Activated T-cell treated with anti-CD3 and anti-CD28 coated beads, Interleukin-2, amount 50 U/mL, for 24 hours (primary cell): ENCODE measurements around the gene GPBAR1.
"Not testable (repeated sequence)": the region's sequence is repeated elsewhere in the genome, so short reads cannot be mapped to it uniquely, and the experiment has no call there.

Experiments used
- DNase-seq: peaks from one replicate; pipeline ENCODE4 v3.0.0-alpha.2; 2020
- H3K27ac Mint-ChIP-seq: 2 replicates; pipeline ENCODE4 v1.8.0; 2020; ENCODE audit warnings: mild to moderate bottlenecking, mixed read lengths
- H3K27me3 Mint-ChIP-seq: 2 replicates; pipeline ENCODE4 v1.8.0; 2020; ENCODE audit warnings: mixed read lengths
- H3K36me3 Mint-ChIP-seq: 2 replicates; pipeline ENCODE4 v1.8.0; 2020; ENCODE audit warnings: low read depth, mixed read lengths
- H3K4me1 Mint-ChIP-seq: 2 replicates; pipeline ENCODE4 v1.8.0; 2020; ENCODE audit warnings: low read depth, mixed read lengths
- H3K4me3 Mint-ChIP-seq: 2 replicates; pipeline ENCODE4 v1.8.0; 2020; ENCODE audit warnings: mild to moderate bottlenecking, moderate library complexity, mixed read lengths
- H3K9me3 Mint-ChIP-seq: 2 replicates; pipeline ENCODE4 v1.8.0; 2020; ENCODE audit warnings: mixed read lengths

GPBAR1 gene

DNA sequence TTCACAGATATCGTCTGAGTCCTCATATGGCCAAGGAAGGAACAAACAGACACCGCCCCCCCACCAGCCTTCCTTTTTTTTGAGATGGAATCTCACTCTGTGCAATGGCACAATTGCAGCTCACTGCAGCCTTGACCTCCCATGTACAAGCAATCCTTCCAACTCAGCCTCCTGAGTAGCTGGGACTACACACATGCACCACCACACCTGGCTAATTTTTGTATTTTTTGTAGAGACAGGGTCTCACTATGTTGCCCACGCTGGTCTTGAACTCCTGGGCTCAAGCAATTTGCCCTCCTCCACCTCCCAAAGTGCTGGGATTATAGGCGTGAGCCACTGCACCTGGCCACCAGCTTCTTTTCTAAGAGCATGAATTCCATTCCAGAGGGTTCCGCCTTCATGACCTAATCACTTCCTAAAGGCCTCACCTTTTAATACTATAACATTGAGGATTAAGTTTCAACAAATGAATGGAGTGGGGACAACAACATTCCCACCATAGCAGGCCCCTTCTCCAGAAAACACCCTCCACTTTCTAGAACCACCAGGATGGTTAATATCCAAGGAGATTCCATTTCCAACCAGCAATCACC, 33.7 kb downstream of the GPBAR1 start:
- Mint-ChIP-seq H3K9me3 (no peaks in the 10 kb centered on the region), H3K27me3 (no peaks in the 10 kb centered on the region), H3K27ac (peak overlapping the region; percentile 26), H3K4me3 (no peak overlapping the region), H3K36me3 (peaks cover 15% of the 10 kb centered on the region), H3K4me1 (peaks cover 38% of the 10 kb centered on the region)
- no peak for DNase-seq

DNA sequence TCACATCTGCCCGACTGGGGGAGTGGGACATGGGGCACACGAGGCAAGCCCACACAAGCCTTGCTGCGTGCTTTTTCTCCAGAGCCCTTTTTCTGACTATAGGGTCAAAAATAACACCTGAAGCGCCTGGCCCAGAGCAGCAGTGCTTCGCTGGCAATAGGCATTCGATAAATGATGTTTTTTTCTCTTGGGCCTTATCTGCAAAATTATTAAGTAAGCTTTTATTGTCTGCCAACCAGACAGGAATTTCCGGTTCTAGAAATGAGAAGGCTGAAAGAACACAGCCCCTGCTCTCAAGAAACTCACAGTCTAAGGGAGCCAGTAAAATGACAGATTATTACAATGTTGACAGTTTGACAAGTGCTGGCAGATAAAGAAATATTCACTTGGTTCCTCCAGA, 34.2 kb downstream of the GPBAR1 start:
- no peak overlapping the region for H3K4me3 Mint-ChIP-seq
- H3K4me1 Mint-ChIP-seq, result peaks cover 33% of the 10 kb centered on the region
- peaks cover 11% of the 10 kb centered on the region for H3K36me3 Mint-ChIP-seq
- no peaks in the 10 kb centered on the region for H3K9me3 Mint-ChIP-seq
- H3K27ac Mint-ChIP-seq, result peak overlapping the region; percentile 26
- no peaks in the 10 kb centered on the region for H3K27me3 Mint-ChIP-seq
- no peak for DNase-seq

DNA sequence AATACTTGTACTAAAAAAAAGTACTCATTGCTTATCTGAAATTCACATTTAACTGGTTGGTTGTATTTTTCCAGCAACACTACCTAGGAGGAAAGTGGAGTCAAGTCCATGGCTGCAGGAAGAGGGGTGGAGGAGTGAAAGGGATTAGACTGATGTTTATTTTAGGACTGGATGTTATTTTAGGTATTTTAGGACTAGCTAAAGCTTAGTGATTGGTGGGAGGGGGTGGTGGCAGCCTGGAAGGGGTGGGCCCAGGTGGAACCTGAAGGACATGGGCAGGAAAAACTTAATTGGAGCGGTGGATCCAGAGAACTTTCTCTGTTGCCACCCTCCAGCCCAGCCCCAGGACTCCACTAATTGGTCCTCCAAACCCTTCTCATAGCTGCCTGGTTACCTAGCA, 35.4 kb downstream of the GPBAR1 start:
- Mint-ChIP-seq H3K9me3 (no peaks in the 10 kb centered on the region), H3K4me1 (peaks cover 23% of the 10 kb centered on the region), H3K4me3 (no peak overlapping the region), H3K36me3 (peaks cover 7% of the 10 kb centered on the region), H3K27ac (no peak overlapping the region), H3K27me3 (no peaks in the 10 kb centered on the region)
- no peak for DNase-seq

DNA sequence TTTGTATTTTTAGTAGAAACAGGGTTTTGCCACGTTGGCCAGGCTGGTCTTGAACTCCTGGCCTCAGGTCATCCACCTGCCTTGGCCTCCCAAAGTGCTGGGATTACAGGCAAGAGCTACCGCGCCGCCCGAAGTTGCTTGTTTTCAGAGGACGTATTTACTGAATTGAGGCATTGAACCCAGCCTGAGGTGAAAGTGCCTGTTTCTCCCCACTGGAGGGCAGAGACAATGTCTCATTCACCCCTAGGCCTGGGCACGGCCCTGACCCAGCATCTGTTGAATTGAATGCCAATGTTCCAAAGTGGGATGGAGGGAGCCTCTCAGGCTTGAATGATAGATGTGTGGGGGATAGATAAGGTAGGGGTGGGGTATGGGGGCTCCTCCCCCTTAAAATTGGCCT, 36.0 kb downstream of the GPBAR1 start:
- no peak for DNase-seq
- no peaks in the 10 kb centered on the region for H3K9me3 Mint-ChIP-seq

DNA sequence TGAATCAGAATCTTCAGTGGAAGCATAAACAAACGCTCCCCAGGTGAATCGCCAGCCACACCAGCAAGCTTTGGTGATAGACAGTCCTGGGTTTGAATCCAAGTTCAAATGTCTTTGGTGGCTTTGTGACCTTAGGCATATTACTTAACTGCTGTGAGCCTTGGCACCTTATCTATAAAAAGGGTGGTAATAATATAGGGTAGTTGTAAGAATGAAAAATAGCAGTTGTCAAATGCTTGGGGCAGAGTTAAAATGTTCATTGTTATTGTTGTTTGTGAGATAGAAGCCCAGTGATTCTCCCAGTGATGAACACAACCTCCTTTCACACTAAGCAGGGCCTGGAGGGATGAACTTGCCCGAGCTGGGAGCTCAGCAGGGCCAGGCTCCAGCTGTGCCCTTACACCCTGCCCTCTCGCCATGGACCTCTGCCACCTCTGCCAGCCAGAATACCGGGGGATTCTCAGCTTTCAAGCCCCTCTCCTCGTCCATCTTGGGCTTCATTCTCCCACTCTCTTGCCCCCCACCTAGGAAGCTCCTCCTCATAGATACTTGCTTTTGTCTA, 37.6 kb downstream of the GPBAR1 start:
- Mint-ChIP-seq H3K36me3 (no peaks in the 10 kb centered on the region), H3K4me1 (peaks cover 12% of the 10 kb centered on the region), H3K27me3 (no peaks in the 10 kb centered on the region), H3K9me3 (no peaks in the 10 kb centered on the region), H3K4me3 (no peak overlapping the region), H3K27ac (no peak overlapping the region)
- DNase-seq, result no peak

More for the DNA sequence above, 36.0 kb downstream of the GPBAR1 start:
- no peak overlapping the region for H3K27ac Mint-ChIP-seq
- no peak overlapping the region for H3K4me3 Mint-ChIP-seq
- peaks cover 2% of the 10 kb centered on the region for H3K36me3 Mint-ChIP-seq
- H3K27me3 Mint-ChIP-seq, result no peaks in the 10 kb centered on the region
- H3K4me1 Mint-ChIP-seq, result peaks cover 21% of the 10 kb centered on the region

DNA sequence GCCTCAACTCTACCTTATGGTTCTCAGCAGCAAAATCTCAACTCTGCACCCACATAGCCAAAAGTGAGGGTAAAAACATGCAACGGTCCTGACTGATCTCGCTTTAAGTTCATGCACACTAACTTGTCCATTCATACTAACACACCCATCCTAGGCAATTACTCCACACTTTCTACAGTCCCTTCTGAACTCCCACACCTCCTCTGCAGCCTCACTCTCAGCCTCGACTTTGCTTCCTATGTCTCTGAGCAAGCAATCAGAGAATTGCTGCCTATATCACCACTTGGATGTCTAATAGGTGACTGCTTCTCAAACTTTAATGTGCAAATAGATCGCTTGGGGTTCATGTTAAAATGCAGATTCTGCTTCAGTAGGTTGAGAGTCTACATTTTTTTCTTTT, 39.3 kb downstream of the GPBAR1 start:
- Mint-ChIP-seq H3K27me3 (no peaks in the 10 kb centered on the region), H3K36me3 (no peaks in the 10 kb centered on the region), H3K9me3 (no peaks in the 10 kb centered on the region), H3K4me3 (no peak overlapping the region), H3K4me1 (peaks cover 6% of the 10 kb centered on the region), H3K27ac (no peak overlapping the region)
- no peak for DNase-seq

DNA sequence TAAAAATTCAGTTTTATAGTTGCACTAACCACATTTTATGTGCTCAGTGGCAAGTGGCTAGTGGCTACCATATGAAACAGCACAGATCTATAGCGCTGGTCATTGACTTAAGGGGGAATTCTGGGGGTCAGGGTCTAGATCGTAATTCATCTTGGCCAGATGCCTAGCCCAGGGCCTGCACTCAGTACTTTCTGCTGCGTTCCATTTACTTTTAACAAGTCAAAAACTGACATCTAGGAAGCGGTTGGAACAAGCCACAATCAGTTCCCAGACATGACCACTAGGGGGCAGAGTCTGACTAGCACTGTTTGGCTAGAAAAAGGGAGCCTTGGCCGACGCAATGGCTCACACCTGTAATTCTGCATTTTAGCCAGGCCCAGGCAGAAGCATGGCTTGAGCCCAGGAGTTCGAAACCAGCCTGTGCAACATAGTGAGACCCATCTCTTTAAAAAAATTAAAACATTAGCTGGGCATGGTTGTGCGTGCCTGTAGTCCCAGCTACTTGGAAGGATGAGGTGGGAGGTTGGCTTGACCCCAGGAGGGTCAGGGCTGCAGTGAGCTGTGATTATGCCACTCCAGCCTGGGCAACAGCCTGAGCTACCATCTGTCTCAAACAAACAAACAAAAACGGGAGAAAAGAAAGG, 40.5 kb downstream of the GPBAR1 start:
- DNase-seq, result peak; percentile 86
- no peaks in the 10 kb centered on the region for H3K36me3 Mint-ChIP-seq
- no peaks in the 10 kb centered on the region for H3K27me3 Mint-ChIP-seq
- H3K27ac Mint-ChIP-seq, result peak overlapping the region; percentile 44
- peaks cover 4% of the 10 kb centered on the region for H3K4me1 Mint-ChIP-seq
- no peaks in the 10 kb centered on the region for H3K9me3 Mint-ChIP-seq
- no peak overlapping the region for H3K4me3 Mint-ChIP-seq

DNA sequence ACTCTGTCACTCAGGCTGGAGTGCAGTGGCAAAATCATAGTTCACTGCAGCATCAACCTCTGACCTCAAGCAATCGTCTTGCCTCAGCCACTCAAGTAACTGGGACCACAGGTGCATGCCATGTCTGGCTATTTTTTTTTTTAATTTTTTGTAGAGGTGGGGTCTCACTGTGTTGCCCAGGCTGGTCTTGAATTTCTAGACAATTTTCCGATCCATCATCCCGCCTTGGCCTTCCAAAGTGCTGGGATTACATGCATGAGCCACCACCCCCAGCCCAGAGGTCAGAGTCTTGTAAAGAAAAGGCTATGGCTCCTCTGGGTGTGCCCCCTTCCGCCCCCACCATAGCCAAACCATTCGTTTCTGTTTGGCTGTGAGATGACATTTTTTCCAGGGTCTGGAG, 44.6 kb downstream of the GPBAR1 start:
- no peak overlapping the region for H3K27ac Mint-ChIP-seq
- no peaks in the 10 kb centered on the region for H3K36me3 Mint-ChIP-seq
- DNase-seq, result no peak
- peaks cover 8% of the 10 kb centered on the region for H3K4me1 Mint-ChIP-seq
- no peak overlapping the region for H3K4me3 Mint-ChIP-seq
- H3K27me3 Mint-ChIP-seq, result no peaks in the 10 kb centered on the region
- no peaks in the 10 kb centered on the region for H3K9me3 Mint-ChIP-seq

DNA sequence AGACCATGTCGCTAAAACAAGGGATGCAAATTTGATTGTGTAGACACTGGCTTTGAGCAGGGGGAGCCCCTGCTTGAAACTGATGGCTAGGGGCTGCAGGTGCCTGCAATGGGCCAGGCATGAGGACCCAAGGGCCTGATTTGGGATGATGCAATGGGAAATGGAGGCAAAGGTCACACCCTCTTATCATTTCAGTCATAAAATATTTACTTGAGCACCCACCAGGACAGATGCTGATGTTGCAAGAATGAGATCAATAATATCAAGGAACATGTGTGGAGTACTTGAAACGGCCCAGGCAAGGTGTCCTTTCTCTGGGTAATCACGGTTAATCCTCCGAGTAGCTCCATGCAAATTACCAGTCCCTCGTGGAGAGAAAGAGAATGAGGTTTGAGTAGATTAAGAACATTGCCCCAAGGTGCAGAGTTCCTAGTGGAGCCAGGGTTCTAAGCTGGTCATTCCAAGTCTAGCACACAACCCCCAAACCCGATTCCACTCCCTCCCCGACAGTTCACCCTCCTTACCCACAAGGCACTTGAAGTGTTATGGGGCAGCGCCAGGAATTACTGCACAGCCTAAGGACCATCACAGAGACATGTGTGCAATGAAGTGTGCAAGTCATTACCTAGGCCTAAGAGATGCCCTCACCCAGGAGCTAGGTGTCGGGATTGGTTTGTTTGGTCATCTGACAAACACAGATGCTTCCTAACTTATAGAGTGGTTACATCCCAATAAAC, 45.5 kb downstream of the GPBAR1 start:
- no peak overlapping the region for H3K4me3 Mint-ChIP-seq
- no peaks in the 10 kb centered on the region for H3K27me3 Mint-ChIP-seq
- H3K4me1 Mint-ChIP-seq, result peaks cover 5% of the 10 kb centered on the region
- H3K9me3 Mint-ChIP-seq, result no peaks in the 10 kb centered on the region
- no peaks in the 10 kb centered on the region for H3K36me3 Mint-ChIP-seq
- no peak overlapping the region for H3K27ac Mint-ChIP-seq
- DNase-seq, result no peak

DNA sequence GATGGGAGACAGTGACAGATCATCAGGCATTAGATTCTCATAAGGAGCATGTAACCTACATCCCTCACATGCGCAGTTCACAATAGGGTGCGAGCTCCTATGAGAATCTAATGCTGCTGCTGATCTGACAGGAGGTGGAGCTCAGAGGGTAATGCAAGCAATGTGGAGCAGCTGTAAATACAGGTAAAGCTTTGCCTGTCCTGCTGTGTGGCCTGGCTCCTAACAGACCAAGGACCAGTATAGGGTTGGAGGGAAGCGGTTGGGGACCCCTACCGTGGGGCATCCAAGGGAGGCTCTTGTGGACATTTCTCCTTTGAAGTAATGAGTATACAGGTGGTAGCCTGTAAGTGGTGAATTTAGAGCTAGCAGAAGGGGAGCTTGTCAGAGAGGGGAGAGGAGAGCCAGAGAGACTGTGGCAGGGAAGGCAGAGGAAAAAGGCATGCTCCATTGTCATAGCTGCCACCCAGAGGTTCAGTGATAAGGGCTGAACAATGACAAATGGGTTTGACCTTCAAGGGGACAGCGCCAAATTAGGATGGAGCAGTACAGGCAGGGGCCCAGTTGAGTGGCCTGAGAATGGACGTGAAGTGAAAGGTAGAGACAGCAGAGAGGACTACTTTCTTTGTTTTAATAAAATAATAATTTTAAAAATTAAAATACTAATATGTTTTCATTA, 46.7 kb downstream of the GPBAR1 start:
- H3K4me1 Mint-ChIP-seq, result peaks cover 4% of the 10 kb centered on the region
- no peaks in the 10 kb centered on the region for H3K9me3 Mint-ChIP-seq
- H3K27ac Mint-ChIP-seq, result no peak overlapping the region
- no peak overlapping the region for H3K4me3 Mint-ChIP-seq
- no peak for DNase-seq
- H3K36me3 Mint-ChIP-seq, result no peaks in the 10 kb centered on the region
- H3K27me3 Mint-ChIP-seq, result no peaks in the 10 kb centered on the region

DNA sequence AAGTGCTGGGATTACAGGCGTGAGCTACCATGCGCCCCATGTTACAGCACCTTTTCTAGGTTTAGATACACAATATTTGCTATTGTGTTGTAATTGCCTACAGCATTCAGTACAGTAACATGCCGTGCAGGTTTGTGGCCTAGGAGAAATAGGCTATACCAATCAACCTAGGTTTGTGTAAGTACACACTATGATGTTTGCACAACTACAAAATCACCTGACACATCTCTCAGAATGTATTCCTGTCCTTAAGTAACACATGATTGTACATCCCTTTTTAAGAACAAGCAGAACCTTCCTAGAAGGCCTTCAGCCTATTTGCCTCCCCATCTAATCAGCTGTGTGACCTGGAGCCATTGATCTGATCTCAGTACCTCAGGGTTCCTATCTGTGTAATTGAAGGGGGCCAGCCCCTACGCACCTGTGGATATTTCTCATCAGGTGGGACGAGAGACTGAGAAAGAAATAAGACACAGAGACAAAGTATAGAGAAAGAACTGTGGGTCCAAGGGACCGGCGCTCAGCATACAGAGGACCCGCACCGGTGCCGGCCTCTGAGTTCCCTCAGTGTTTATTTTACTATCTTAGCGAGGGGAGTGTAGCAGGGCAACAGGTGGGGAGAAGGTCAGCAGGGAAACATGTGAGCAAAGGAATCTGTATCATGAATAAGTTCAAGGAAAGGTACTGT, 50.2 kb downstream of the GPBAR1 start:
- Mint-ChIP-seq H3K4me1 (peaks cover 10% of the 10 kb centered on the region), H3K27me3 (no peaks in the 10 kb centered on the region), H3K27ac (no peak overlapping the region), H3K9me3 (no peaks in the 10 kb centered on the region), H3K36me3 (no peaks in the 10 kb centered on the region), H3K4me3 (no peak overlapping the region)
- no peak for DNase-seq

DNA sequence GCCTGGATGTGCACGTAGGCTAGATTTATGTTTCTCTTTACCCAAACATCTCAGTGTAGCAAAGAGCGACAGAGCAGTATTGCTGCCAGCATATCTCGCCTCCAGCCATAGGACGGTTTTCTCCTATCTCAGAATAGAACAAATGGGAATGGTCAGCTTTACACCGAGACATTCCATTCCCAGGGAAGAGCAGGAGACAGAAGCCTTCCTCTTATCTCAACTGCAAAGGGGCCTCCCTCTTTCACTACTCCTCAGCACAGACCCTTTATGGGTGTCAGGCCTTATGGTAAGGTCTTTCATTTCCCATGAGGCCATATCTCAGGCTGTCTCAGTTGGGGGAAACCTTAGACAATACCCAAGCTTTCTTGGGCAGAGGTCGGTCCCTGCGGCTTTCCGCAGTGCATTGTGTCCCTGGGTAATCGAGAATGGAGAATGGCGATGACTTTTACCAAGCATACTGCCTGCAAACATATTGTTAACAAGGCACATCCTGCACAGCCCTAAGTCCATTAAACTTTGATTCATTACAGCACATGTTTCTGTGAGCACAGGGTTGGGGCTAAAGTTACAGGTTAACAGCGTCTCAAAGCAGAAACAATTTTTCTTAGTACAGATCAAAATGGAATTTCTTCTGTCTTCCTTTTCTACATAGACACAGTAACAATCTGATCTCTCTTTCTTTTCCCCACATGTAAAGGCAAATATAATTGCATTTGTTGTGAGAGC, 50.9 kb downstream of the GPBAR1 start:
- peaks cover 17% of the 10 kb centered on the region for H3K4me1 Mint-ChIP-seq
- not testable (repeated sequence) for H3K4me3 Mint-ChIP-seq, H3K27ac Mint-ChIP-seq, H3K36me3 Mint-ChIP-seq, H3K27me3 Mint-ChIP-seq, H3K9me3 Mint-ChIP-seq, DNase-seq

DNA sequence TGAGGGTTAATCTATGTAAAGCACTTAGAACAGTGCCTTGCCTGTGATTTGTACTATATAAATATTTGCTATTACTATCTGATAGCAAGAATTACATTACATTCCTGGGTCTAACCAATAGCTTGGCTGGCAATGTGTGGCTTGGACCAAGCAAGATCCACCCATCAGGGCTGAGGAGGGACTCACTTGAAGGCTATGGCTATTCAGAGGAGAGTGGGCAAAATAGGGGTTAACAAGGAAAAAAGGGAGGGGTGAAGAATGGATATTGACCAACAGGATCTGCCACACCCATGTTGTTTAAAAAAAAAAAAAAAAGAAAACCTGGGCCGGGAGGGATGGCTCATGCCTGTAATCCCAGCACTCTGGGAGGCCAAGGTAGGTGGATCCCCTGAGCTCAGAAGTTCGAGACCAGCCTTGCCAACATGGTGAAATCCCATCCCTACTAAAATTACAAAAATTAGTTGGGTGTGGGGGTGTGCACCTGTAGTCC, 51.5 kb downstream of the GPBAR1 start:
- no peaks in the 10 kb centered on the region for H3K27me3 Mint-ChIP-seq
- no peak overlapping the region for H3K27ac Mint-ChIP-seq
- H3K4me3 Mint-ChIP-seq, result no peak overlapping the region
- DNase-seq, result no peak
- peaks cover 23% of the 10 kb centered on the region for H3K4me1 Mint-ChIP-seq
- H3K36me3 Mint-ChIP-seq, result no peaks in the 10 kb centered on the region
- H3K9me3 Mint-ChIP-seq, result no peaks in the 10 kb centered on the region
